ENCODE results near the gene IL1A.

IL1A gene

DNA sequence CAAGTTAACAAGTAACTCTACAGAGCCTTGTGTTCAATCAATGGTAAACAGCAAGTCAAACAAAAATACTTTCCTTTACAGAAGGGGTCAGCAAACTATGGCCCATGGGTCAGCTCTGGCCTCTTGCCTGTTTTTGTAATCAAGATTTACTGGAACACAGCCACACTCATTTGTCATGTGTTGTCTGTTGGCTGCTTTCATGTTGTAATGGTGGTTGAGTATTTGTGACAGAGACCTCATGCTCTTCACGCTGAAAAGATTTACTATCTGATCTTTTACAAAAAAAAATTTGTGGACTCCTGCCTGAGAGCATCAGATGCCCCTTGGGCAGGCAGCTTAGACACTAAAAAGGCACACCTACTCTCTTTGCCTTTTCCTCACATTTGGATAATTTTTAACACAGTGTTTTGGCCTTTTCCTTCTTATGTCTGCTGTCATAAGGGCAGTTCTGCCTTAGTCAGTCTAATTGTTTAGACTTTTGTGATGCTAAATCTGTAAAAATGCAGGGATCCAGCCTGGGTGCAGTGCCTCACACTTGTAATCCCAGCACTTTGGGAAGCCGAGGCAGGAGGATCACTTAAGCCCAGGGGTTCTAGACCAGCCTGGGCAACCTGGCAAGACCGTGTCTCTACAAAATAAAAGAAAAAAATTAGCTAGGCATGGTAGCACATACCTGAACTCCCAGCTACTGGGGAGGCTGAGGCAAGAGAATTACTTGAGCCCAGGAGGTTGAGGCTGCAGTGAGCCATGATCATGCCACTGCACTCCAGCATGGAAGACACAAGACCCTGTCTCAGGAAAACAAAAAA lies 34.0 kb upstream of the IL1A start:
- DNase-seq (ENCODE audit: low spot score): no peak

- DNase-seq (ENCODE audit: low spot score): no peak
Measured at GRCh38 chr2:112817082-112817689, 32.9 kb upstream of the IL1A start.

DNA sequence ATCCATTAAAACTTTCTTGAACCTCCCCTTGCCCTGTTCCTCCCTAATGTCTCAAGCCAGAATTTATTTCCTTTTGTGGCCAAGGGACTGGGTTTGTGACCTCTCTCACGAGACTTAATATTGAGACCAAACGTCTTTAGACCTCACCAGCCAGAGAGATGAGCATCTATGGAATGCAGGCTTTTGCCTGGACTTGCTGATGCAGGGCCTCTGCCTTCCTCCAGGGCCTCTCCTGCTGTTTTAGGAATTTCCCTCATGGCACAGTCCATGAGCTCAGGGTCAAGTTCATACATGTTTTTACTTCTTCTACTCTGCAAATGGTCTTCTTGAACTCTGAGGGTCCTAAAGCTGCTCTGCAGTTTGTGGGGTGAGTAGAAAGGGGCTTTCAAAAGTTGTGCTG lies 30.0 kb upstream of the IL1A start:
- no peak for DNase-seq (ENCODE audit: low spot score)

DNA sequence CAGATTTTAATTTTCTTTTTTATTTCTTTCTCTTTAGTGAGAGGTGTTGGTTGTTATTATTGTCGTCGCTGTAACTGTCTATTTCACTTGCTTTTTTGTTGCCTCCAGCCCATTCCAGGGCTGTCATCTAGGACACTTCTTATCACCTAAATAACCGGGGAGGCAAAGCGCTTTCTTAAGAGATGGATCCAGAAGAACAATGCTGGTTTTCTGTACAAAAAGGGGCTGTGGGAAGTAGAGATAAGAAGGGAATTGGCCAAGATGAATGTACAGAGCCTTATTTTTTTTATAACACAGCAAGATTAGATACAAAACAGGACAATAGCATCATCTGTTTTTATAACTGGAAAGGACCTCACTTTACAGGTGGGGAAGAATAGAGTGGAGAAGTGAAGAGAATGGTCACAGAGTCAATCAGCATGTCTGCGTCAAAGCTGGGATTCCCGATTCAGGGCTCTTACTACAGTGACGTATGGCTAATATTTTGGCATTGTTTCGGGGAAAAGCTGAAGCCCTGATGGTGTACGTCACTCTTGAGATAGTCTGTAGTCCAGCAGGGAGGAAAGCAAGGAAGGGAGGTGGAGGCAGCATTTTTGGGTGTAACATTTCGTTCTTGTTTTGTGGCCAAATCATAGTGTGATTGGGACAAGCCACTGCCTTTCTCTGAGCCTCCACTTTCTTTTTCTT lies 29.1 kb upstream of the IL1A start:
- no peak for DNase-seq (ENCODE audit: low spot score)

DNA sequence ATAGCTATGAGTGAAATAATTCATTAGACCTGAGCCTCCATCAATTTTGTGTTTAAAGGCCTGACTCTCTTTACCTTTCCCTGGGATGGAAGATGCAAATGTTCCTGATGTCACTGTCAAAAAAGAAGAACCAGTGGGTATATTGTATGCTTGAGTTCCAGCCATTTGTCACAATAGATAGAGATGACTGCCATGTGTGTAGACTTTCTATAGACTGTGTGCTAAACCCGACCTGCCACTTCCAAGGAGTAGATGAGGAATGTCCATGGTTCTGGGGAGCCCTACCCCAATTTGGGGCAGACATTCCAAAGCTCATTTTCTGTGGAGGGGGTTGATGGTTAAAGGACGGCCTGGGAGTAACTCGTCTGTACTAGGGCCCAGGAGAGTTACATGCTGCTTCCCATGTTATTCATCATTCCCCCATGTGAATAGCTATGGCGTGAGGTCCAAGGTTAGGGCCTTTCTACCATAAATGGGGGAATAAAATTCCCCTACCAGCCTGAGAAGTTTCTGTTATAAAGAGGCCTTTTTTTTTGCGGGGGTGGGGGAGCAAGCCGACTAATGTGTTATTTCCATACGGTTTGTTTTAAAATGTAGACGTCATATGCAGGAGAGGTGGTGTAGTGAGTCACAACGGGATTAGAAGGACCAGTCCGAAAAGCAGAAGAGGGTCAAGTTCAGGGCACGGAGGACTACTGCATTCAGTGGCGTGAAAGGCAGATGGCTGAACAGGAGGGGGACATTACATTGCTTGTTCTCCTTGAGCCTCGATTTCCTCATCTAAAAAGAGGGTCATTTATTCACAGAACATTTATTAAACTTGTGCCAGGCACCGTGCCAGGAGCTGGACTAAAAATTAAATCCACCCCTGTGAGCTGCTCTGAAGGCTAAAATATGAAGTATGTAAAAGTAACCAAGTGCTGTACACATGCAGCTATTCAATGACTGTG lies 28.3 kb upstream of the IL1A start:
- no peak for DNase-seq (ENCODE audit: low spot score)

DNA sequence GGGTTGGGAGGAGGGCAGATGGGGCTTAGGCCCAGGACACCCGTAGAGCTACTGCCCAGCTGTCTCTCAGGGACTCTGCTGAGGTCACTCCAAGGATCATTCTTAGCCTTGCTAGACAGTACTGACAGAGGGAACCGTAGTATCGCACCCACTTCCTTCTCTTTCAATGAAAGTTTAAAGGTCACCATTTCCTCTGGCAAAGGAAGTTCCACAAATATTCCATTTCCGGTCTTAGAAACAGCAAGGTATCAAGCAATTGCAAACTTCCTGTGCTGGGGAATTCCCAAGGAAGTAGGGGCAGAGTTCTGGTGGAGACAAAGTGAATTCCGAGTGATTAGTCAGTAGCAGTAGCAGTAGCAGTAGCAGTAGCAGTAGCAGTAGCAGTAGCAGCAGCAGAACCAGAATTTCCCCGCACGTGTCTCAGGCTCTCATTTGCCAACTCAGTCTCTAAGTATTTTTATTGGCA lies 27.6 kb upstream of the IL1A start:
- no peak for DNase-seq (ENCODE audit: low spot score)

DNA sequence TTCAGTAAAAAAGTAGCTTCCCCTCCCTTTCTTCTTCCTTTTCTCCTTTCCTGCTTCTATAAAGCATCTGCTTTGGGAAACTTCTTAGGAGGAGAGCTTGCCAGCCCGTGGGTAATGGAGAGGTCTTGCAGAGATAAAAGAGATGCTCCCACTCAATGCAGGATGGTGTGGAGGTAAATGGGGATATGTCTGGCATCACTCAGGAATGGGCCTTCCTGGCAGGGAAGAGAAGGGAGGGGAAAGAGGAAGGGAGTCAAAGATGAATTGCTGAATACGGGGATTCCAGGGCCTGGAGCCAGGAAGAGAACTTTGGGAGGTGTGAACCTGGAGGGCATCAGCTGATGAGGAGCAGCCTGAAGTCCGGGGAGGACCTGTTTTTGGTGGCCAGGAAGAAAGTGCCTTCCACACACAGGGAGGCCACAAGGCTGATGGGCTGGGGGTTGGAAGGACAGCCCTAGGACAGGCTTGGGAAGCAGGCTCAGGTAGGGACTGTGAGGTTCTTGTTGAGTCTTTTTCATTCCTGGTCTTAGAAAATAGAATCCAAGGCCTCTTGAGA lies 27.1 kb upstream of the IL1A start:
- no peak for DNase-seq (ENCODE audit: low spot score)

DNA sequence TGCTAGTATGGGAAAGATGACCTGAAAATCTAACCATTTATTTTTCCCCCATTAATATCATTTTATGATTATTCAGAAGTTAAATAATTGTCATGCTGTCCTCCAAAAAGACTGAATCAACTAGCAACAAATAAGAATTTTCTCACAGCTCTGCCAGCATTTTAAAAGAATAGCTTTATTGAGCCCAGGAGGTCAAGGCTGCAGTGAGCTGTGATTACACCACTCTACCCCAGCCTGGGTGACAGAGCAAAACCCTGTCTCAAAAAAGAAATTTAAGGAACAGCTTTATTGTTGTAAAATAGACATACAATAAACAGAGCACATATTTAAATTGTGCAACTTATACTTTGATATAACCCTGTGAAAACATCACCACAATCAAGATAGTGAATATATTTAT lies 24.8 kb upstream of the IL1A start:
- DNase-seq (ENCODE audit: low spot score): no peak

- DNase-seq (ENCODE audit: low spot score): no peak
Measured at GRCh38 chr2:112807233-112807807, 23.0 kb upstream of the IL1A start.

- DNase-seq (ENCODE audit: low spot score): no peak
Measured at GRCh38 chr2:112805542-112805941, 21.2 kb upstream of the IL1A start.

DNA sequence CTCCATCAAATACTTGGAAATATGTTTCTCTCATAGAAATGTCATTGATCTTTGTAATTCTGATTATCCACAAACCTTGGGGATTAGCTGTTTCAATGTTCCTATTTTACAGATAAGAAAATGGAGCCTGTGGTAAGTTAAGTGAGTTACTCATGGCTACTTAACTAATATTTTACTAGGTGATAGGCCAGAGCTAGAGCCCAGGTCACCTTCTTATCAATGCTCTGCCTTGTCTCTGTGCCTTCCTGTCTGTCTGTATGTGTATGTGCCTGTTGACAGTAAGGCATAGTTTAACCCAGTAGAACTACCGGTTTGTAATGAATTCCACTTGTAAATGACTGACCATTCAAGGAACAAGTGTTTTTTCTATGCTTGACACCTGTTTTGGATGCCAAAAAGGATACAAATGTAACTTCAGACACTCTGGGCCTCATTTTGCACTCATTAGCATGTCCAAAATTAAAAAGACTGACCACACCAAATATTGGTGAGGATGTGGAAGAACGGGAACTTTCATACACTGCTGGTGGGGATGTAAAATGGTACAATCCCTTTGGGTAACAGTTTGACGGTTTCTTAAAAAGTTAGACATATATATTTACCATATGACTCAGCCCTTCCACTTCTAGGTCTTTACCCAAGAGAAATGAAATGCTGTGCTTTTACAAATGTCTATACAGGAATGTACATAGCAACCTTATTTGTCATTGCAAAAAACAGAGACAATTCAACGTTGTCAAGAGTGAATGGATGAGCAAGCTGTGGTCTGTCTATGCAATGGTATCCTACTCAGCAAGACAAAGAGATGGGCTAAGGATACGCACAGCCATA lies 19.6 kb upstream of the IL1A start:
- DNase-seq (ENCODE audit: low spot score): no peak

DNA sequence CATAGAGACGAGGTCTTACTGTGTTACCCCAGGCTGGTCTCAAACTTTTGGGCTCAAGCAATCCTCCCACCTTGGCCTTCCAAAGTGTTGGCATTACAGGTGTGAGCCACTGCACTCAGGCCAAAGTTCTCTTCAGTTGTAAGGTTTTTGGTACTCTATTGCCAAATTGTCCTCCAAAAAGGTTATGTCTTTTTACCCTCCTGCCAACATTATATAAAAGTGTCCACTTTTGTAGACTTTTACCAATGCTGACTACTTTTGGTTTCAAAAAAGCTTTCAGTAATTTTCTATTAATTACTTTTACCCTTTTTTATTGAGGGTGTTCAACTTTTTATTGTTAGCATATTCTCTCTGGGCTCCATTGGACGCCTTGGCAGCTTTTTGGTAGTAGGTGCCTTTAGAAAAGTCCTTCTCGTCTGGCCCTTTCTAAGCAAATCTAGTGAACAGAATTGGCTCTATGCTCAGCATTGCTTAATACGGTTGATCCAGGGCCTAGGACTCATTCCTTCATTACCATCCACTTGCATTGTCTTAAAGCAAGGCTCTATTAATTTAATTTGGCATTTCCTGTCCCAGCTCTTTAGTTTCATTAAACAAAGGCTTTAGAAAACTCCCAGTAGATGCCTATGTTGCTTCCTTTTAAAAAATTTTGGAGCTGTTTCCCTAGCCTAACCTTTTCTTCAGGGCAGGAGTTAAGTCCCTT lies 16.7 kb upstream of the IL1A start:
- no peak for DNase-seq (ENCODE audit: low spot score)

DNA sequence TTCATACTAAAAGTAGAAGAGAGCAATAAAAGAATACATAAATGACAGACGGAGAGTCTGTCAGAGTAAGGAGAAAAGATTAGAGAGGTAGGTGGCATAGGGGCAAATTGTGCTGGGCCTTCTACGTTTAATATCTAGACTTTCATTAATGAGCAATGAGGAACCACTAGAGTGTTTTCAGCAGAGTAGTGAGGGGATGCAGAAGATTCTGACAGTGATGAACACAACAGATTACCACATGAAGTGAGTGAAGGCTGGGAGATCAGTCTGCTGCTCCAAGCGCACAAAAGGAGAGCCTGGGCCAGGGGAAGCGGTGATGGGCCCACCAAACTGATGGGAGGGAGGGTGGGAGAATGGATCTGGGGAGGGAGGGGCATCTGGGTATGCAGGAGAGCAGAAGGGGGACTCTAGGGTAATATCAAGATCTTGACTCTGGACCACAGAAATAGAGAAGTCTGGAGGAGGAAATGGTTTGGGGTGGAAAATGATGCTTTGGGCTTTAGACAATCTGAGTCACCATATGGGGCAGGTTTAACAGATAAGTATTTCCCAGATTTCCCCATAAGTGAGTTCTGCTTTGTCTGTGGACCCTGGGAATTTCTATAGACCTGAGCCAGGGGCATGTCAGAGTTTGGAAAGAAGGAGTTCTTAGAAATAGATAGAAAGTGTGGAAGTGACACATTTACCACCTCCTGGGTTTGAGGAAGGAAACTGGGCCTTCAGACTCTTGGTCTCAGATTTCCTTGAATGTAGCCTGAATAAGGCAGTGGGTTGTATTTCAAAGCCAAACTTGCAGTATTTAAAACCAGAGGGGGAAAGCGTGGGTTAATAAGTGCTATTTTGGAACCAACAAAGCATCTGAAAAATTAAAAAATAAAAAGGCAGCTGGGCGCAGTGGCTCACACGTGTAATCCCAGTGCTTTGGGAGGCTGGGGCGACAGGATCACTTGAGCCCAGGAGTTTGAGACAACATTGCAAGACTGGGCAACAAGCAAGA lies 15.0 kb upstream of the IL1A start:
- DNase-seq (ENCODE audit: low spot score): no peak

- DNase-seq (ENCODE audit: low spot score): no peak
Measured at GRCh38 chr2:112796486-112796885, 12.2 kb upstream of the IL1A start.

- no peak for DNase-seq (ENCODE audit: low spot score)
Measured at GRCh38 chr2:112795774-112796173, 11.5 kb upstream of the IL1A start.

GRCh38 chr2:112794841-112795240 lies 10.5 kb upstream of the IL1A start:
- DNase-seq (ENCODE audit: low spot score): no peak

GRCh38 chr2:112794131-112794733 lies 9.9 kb upstream of the IL1A start:
- DNase-seq (ENCODE audit: low spot score): peak; percentile 6

DNA sequence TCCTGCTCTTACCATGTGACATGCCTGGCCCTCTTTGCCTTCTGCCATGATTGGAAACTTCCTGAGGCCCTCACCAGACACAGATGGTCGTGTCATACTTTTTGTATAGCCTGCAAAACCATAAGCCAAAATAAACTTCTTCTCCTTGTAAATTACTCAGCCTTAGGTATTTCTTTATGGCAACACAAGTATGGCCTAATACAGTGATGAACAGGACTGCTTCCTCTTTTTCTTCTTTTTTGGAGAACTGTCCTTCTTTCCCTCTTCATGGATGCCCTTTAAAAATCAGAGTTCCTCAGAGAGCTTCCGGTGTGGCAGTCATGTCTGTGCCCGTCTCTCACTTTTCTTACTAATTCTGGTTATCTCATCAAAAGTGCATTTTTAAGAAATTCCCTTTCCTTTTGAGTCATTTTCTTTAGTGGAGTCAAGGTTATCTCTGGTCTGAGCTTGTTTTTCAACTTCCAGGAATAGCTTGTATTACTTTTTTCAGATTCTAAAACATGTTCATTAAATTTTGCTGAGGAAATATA lies 9.2 kb upstream of the IL1A start:
- no peak for DNase-seq (ENCODE audit: low spot score)

All from CD4-positive, alpha-beta T cell treated with Interleukin-6 at 100 ng/mL for 8 hours (primary cell).